HepG2 (cell line): ENCODE measurements around the gene MRPL58. TPM values are rescaled to one million over a fixed set of nuclear protein-coding genes. Genes with fewer than 3 reads are reported as not detected.

Experiments
- CBX2 ChIP-seq, 2 experiments: fragments of 200-600 bp in 1 of 2; sonication (generic); formaldehyde crosslinking in 1 of 2; IDR thresholded peaks; 2 replicates each; pipeline versions ENCODE4 v1.7.0 to v1.8.1; 2018 to 2022; ENCODE audit warnings: low read depth in 2 of 2, low read length in 1 of 2, mild to moderate bottlenecking in 1 of 2, missing genetic modification reagents in 1 of 2
- GFI1 ChIP-seq: sonication (generic); formaldehyde crosslinking; IDR thresholded peaks from 2 replicates; pipeline ENCODE4 v1.5.0; 2020; ENCODE audit warnings: missing genetic modification reagents, mild to moderate bottlenecking, borderline replicate concordance
- MLLT10 ChIP-seq: sonication (generic); formaldehyde crosslinking; IDR thresholded peaks from 2 replicates; pipeline ENCODE4 v1.4.0; 2020; ENCODE audit warnings: missing genetic modification reagents
- MLXIP ChIP-seq: sonication (generic); formaldehyde crosslinking; IDR thresholded peaks from 2 replicates; pipeline ENCODE4 v1.9.0; 2021; ENCODE audit warnings: missing genetic modification reagents, borderline replicate concordance
- NR2F1 ChIP-seq, 2 experiments: fragments of 450-650 bp in 1 of 2; formaldehyde crosslinking in 1 of 2; IDR thresholded peaks; 2 replicates each; pipeline versions ENCODE4 v1.5.0 to v1.6.1; 2016 to 2020; ENCODE audit warnings: mild to moderate bottlenecking in 1 of 2, missing compliant biosample characterization in 1 of 2, missing genetic modification reagents in 1 of 2, moderate library complexity in 1 of 2
- RNF2 ChIP-seq: fragments of 450-650 bp; conservative IDR thresholded peaks from 2 replicates; pipeline ENCODE4 v1.6.1; 2016; ENCODE audit warnings: low read depth
- TRAFD1 ChIP-seq: sonication (generic); formaldehyde crosslinking; IDR thresholded peaks from 2 replicates; pipeline ENCODE4 v1.5.1; 2020; ENCODE audit warnings: missing genetic modification reagents, mild to moderate bottlenecking, borderline replicate concordance
- U2AF2 ChIP-seq: fragments of 200-400 bp; formaldehyde crosslinking; IDR thresholded peaks from 2 replicates; pipeline ENCODE4 v1.6.1; 2017; ENCODE audit warnings: low read depth, mild to moderate bottlenecking, low read length
- ZBTB40 ChIP-seq, 2 experiments: fragments of 450-650 bp in 1 of 2; sonication (generic) in 1 of 2; formaldehyde crosslinking in 1 of 2; IDR thresholded peaks; 2 replicates each; pipeline versions ENCODE4 v1.6.1 to v1.8.0; 2016 to 2022; ENCODE audit warnings: antibody characterized with exemption in 1 of 2, mild to moderate bottlenecking in 1 of 2, missing genetic modification reagents in 1 of 2
- ZNF224 ChIP-seq: sonication (generic); formaldehyde crosslinking; IDR thresholded peaks from 2 replicates; pipeline ENCODE4 v1.5.0; 2020; ENCODE audit warnings: mild to moderate bottlenecking, missing genetic modification reagents
- ZNF331 ChIP-seq: sonication (generic); formaldehyde crosslinking; IDR thresholded peaks from 2 replicates; pipeline ENCODE4 v1.4.0; 2020; ENCODE audit warnings: missing genetic modification reagents
- ZNF564 ChIP-seq: sonication (generic); formaldehyde crosslinking; IDR thresholded peaks from 2 replicates; pipeline ENCODE4 v1.8.1; 2023; ENCODE audit warnings: mild to moderate bottlenecking, missing genetic modification reagents
- ZNF883 ChIP-seq: sonication (generic); formaldehyde crosslinking; IDR thresholded peaks from 2 replicates; pipeline ENCODE4 v1.5.1; 2020; ENCODE audit warnings: mild to moderate bottlenecking, missing genetic modification reagents; ENCODE audit errors: not compliant biosample characterization
- polyA plus RNA-seq, 8 experiments: library from polyadenylated mRNA; depleted of rRNA in 3 of 8; stranded (reverse) in 7 of 8; unstranded in 1 of 8; fragments of >200 nt; fragmentation: Illumina TruSeq in 4 of 8; extraction: Trizol in 4 of 8; gene quantifications; 2 replicates each; pipeline versions ENCODE4 v1.2.1 to v1.2.3, GENCODE V29; 2011 to 2016; ENCODE audit warnings: low read depth in 4 of 8, missing spikeins in 1 of 8, mixed read lengths in 1 of 8; ENCODE audit not compliant: insufficient read depth in 1 of 8
- total RNA-seq, 5 experiments: library from RNA; depleted of rRNA; stranded (reverse); fragments of >200 nt; fragmentation: Illumina TruSeq; extraction: Trizol; gene quantifications; 2 replicates each; pipeline ENCODE4 v1.2.3, GENCODE V29; 2016; ENCODE audit warnings: low read depth in 1 of 5

Gene MRPL58
- total and polyA plus RNA-seq, 2 of the 13 experiments (the other 11 are each of a cell fraction or from before 2014, with no cell fraction given): 44.9 to 68.9 TPM

GRCh38 chr17:75012346-75013091, at the start of gene MRPL58 (continued):
- TF ChIP-seq RNF2 (peak; percentile 67; the same call in 1 of the 2 replicates), GFI1 (CRISPR knock-in tag) (peak; percentile 89), ZNF883 (CRISPR knock-in tag) (peak; percentile 72), MLXIP (CRISPR knock-in tag) (no peak; the same call in none of the 2 replicates), ZNF564 (CRISPR knock-in tag) (no peak; the same call in 1 of the 2 replicates), ZBTB40 (IDR thresholded peaks at IDR 0.05) (peak; percentile 89), ZBTB40 (CRISPR knock-in tag; IDR thresholded peaks at IDR 0.05) (peak; percentile 92), U2AF2 (no peak), CBX2 (IDR thresholded peaks at IDR 0.05; ENCODE audit: low read depth, low read length) (no peak), CBX2 (CRISPR knock-in tag; IDR thresholded peaks at IDR 0.05; ENCODE audit: low read depth) (0 out of 2 replicates have a peak, but pooled peaks have one; percentile 27), NR2F1 (CRISPR knock-in tag; IDR thresholded peaks at IDR 0.05) (peak in 1 of 2 experiments; percentile 66; a peak in 2 of 4 replicates), MLLT10 (CRISPR knock-in tag) (no peak), TRAFD1 (no peak), ZNF331 (CRISPR knock-in tag) (peak; percentile 97), ZNF224 (CRISPR knock-in tag) (peak; percentile 91; the same call in 1 of the 2 replicates)
